SHP77 treated with DMSO at 0.1 percent for 48 hours (cell line): ENCODE measurements around the gene SPTBN5.

ENCODE experiments used
- DNase-seq: peaks from one replicate; lab custom pipeline; 2025; lab: John Stamatoyannopoulos, UW

SPTBN5 gene

GRCh38 chr15:41824062-41824745 lies 69.6 kb downstream of the SPTBN5 start:
- no peak for DNase-seq

GRCh38 chr15:41823502-41823901 lies 70.4 kb downstream of the SPTBN5 start:
- DNase-seq: no peak

GRCh38 chr15:41822957-41823356 lies 70.9 kb downstream of the SPTBN5 start:
- DNase-seq: no peak

GRCh38 chr15:41822471-41822870 lies 71.4 kb downstream of the SPTBN5 start:
- DNase-seq: no peak

- DNase-seq: no peak
Observed at GRCh38 chr15:41821831-41822230, 72.0 kb downstream of the SPTBN5 start.

GRCh38 chr15:41820791-41821423 lies 72.9 kb downstream of the SPTBN5 start:
- no peak for DNase-seq

GRCh38 chr15:41819455-41820050 lies 74.3 kb downstream of the SPTBN5 start:
- DNase-seq: no peak

GRCh38 chr15:41817781-41818180 lies 76.1 kb downstream of the SPTBN5 start:
- DNase-seq: no peak

- no peak for DNase-seq
Observed at GRCh38 chr15:41817327-41817726, 76.5 kb downstream of the SPTBN5 start.

GRCh38 chr15:41816788-41817187 lies 77.1 kb downstream of the SPTBN5 start:
- DNase-seq: no peak

- no peak for DNase-seq
Observed at GRCh38 chr15:41814534-41814933, 79.3 kb downstream of the SPTBN5 start.

- DNase-seq: no peak
Observed at GRCh38 chr15:41813426-41813825, 80.4 kb downstream of the SPTBN5 start.

GRCh38 chr15:41812820-41813375 lies 81.0 kb downstream of the SPTBN5 start:
- DNase-seq: no peak

DNA sequence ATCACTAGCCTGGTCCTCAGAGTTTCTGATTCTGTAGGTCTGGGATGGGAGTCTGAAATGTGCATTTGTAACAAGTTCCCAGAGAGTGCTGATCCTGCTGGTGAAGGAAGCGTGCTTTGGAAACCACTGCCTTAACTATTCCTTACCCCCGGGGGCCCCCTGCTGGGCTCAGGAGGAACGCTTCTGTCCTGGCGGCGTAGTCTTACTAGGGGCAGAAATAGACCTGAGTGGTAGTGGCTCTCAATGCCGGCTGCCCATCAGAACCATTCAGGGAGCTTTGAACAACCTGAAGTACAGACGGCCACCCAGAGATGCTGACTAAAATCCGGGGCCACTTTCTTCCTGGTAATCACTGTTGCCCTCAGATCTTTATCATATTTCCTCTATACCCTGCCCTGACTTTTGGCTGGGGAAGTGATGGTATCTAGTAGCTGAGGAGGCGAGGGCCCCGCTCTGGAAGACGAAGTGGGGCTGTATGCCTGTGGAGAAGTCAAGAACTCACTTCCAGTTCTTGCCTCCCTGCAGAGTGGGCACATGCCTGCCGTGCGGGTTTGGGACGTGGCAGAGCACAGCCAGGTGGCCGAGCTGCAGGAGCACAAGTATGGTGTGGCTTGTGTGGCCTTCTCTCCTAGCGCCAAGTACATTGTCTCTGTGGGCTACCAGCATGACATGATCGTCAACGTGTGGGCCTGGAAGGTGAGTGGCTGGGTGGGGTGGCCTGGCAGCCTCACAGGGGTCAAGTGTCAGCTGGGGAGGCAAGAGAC lies 82.2 kb downstream of the SPTBN5 start:
- peak; percentile 5 for DNase-seq

- DNase-seq: no peak
Observed at GRCh38 chr15:41810651-41811431, 83.0 kb downstream of the SPTBN5 start.

- DNase-seq: no peak
Observed at GRCh38 chr15:41809526-41810220, 84.2 kb downstream of the SPTBN5 start.

DNA sequence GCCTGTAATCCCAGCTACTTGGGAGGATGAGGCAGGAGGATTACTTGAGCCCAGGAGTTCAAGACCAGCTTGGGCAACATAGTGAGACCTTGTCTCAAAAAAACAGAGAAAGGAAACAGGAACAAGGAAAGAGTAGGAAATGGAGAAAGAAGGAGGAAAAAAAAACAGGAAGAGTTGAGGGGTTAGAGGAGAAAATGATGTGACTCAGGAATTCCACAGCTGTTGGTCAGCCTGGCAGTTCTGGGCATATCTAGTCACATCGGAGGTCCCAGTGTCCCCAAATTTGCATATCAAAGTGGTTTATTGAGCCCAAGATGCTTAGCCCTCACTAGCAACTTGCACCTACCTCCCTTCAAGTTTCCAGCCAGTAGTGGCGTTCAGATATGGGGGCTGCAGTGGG lies 84.7 kb downstream of the SPTBN5 start:
- DNase-seq: no peak

DNA sequence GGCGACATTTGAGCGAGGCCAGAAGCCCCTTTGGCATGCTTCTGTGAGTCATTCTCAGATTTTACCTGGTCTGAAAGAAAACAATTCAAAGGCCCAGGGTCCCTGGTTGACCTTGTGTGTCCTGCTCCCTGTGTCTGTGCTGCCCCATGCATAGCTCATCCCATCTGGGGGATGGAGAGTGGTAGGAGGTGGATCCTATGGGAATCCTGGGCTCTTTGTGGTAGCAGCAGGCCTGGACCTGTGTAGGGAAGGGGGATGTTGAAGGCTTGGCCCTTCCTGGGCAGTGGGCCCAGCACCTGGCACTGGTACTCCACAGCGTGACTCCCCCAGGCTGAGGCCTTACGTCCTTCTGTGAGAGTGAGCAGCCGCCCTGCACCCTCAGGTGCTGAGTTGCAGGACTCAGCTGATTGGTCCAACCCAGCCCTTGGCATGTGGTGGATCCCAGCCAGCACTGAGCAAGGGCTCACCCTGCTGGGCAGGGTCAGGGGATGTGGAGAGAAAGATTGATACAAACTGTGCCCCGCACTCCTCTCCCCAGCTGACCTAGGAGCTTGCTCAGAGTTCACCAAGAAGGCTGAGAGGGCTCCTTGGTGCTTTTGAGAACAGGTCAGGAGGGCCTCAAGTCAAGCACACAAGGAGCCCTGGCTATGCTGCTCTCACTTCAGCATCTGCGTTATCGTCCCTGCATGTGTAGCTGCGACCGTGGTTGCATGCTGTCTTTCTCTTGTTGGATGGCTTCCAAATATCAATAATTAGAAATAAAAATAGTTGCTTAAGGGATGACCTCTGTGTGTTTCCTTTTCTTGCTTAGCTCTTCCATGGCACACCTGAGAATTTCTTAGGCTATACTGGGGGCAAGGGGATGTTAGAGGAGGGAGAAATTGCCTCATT lies 87.3 kb downstream of the SPTBN5 start:
- no peak for DNase-seq

DNA sequence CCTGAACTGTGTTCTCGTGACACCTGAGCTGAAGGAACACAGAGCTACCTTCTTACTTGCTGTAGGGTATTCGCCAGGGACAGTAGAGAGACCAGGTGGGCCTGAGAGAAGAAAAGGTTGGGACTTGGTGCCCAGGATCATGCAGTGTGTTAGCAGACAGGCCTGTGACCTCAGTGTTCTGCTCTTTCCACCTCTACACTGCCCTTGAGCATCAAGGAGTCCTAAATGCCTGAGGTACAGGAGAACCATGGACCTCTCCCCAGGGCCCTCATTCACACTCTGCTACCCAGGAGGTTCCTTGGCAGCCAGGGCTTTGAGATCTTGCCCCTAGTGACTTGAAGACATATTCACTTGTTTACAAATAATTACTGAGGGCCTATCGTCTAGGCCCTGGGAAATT lies 88.1 kb downstream of the SPTBN5 start:
- no peak for DNase-seq
